Right cardiac atrium (tissue), 5 donors: ENCODE results near the gene DIO3. TPM values are rescaled to one million over a fixed set of nuclear protein-coding genes. Genes with fewer than 3 reads are reported as not detected.

ENCODE experiments used
- ATAC-seq, 2 donors: fragments of 200-7000 bp; cut with Tn5 transposase; one replicate each; pipeline versions ENCODE4 v1.8.0 to v1.9.1; 2020; ENCODE audit warnings: moderate library complexity in 2 of 2, mild to moderate bottlenecking in 1 of 2
- DNase-seq, 3 donors: peaks; one replicate each; pipeline ENCODE4 v3.0.0-alpha.2; 2020
- H3K27ac ChIP-seq: one replicate; pipeline ENCODE4 v1.5.1; 2013; ENCODE audit warnings: mild to moderate bottlenecking, low read length, control low read depth, moderate library complexity
- H3K27me3 ChIP-seq: one replicate; pipeline ENCODE4 v1.6.1; 2013; ENCODE audit not compliant: control insufficient read depth, insufficient read depth
- H3K4me1 ChIP-seq: one replicate; pipeline ENCODE4 v1.6.1; 2013; ENCODE audit warnings: low read length; ENCODE audit not compliant: control insufficient read depth, insufficient read depth
- H3K4me3 ChIP-seq: one replicate; pipeline ENCODE4 v1.5.1; 2013; ENCODE audit warnings: low read length, control low read depth
- H3K9me3 ChIP-seq: one replicate; pipeline ENCODE4 v1.6.1; 2013; ENCODE audit warnings: low read length; ENCODE audit not compliant: control insufficient read depth
- WGBS: extraction: QIAGEN DNeasy Blood & Tissue Kit; methylation state at CpG from one replicate; pipeline ENCODE4 v1.1.7; 2013; 5-methylcytosine and 5-hydroxymethylcytosine counted together
- intact Hi-C, 4 donors: fragments of 100-400 bp; cut with DNase I; formaldehyde crosslinking; loops; one replicate each; pipeline versions ENCODE4 v1.11.0 to v1.14.0; 2022 to 2023
- polyA plus RNA-seq: library from polyadenylated mRNA; stranded (reverse); fragments of 200-250 nt; gene quantifications from one replicate; pipeline ENCODE4 v1.2.3, GENCODE V29; 2013
- total RNA-seq, 4 donors: library from RNA; stranded (reverse); fragmentation: NEBNext Ultra II Directional; extraction: Animal tissue kit (Norgen Biotek cat#: 25700); gene quantifications; one replicate each; pipeline ENCODE4 v1.2.1, GENCODE V29; 2021
- donor health status: healthy with polysubstance abuse.
- donor health status: DM: no; HTN: yes; CAD: no.
- donor health status: DM: no; HTN: no; CAD: no.
- donor health status: DM: no; HTN: yes; CAD: no; lungs with severe emphysema.
- donor health status: DM: yes; HTN: yes; CAD: no.

DIO3 gene
- total and polyA plus RNA-seq, 5 donors = 0.17 to 0.34 TPM; not detected in 3

DNA sequence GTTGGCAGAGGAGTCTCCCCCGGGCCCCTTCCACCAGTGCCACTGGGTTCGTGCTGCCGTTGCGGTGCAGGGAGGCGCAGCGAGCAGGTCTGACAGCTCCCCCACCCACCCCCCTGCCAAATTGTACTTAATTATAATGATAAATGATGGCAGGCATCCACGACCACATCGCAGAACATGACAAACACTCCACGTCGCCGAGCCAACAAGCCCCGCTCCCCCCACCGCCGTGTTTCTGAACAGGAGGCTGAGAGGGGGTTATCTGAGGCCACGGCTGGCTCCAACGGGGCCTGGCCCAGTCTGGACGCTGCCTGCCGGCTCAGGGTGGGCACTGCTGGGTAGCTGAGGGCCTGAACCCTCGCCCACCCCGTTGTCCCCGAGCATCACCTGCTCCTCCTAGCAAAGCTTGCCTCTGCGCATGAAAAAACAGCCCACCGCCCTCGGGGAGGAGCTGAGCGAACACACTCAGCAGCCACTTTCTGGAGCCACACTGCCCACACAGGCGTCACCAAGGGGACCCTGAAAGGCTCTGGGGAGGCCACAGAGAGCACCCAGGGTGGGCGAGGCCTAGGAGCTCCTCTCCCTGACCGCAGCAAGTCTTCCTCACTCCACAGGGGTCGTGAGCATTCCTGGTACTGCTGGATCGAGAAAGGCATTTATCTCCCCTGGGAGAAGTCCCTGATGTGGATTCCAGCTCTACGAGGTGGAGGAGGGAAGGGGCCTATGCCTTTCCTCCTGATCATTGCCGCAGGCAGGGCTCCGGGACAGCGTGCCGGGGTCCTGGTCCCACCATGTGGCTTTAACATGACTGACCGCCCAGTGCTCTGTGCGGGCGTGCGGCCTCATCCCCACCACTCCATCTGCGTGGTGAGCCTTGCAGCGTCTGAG, 35.4 kb upstream of the DIO3 start:
- DNase-seq (peak in 1 of 3 donors; percentile 73), ATAC-seq (peak; percentile 23 to 39)
- Histone ChIP-seq H3K27ac (no peak overlapping the region), H3K9me3 (no peaks in the 10 kb centered on the region), H3K4me3 (no peak overlapping the region), H3K4me1 (no peaks in the 10 kb centered on the region), H3K27me3 (no peaks in the 10 kb centered on the region)
- intact Hi-C loops = no loop called here
- WGBS = 52% methylated on average over 41 of the region's 41 CpGs

GRCh38 chr14:101527987-101528386, 33.3 kb upstream of the DIO3 start:
- ATAC-seq (no peak), DNase-seq (peak in 1 of 3 donors; percentile 33)
- intact Hi-C loops = no loop called here
- Histone ChIP-seq H3K27me3 (no peaks in the 10 kb centered on the region), H3K27ac (no peak overlapping the region), H3K4me1 (no peaks in the 10 kb centered on the region), H3K9me3 (no peaks in the 10 kb centered on the region), H3K4me3 (no peak overlapping the region)
- WGBS = 89% methylated on average over 11 of the region's 11 CpGs

DNA sequence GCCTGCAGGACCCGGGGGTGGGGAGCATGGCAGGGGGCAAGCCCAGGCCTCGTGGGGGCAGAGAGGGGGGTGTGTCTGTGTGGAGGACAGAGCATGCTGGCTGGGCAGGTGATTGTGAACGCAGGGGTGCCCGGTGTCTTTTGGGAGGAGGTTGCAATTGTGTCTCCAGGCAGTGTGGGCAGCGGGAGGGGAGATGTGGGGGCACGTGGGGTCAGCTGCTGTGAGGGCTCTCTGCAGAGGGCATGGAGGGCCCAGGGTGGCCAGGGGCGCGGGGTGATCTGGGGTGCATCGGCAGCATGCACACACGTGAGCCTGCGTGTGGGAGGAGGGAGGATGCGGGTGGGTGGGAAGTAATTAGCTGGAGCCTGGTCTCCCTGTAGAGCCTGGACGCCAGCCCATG, 32.2 kb upstream of the DIO3 start:
- H3K4me3 ChIP-seq = no peak overlapping the region
- WGBS = 57% methylated on average over 13 of the region's 13 CpGs
- intact Hi-C loops = no loop called here
- DNase-seq = no peak
- no peaks in the 10 kb centered on the region for H3K27me3 ChIP-seq
- no peaks in the 10 kb centered on the region for H3K4me1 ChIP-seq
- no peak for ATAC-seq
- no peaks in the 10 kb centered on the region for H3K9me3 ChIP-seq
- H3K27ac ChIP-seq = no peak overlapping the region

- Histone ChIP-seq H3K4me3 (no peak overlapping the region), H3K27ac (no peak overlapping the region), H3K4me1 (no peaks in the 10 kb centered on the region), H3K27me3 (no peaks in the 10 kb centered on the region), H3K9me3 (no peaks in the 10 kb centered on the region)
- ATAC-seq = no peak
- 84% methylated on average over 4 of the region's 4 CpGs for WGBS
- intact Hi-C loops = no loop called here
- DNase-seq = peak in 1 of 3 donors; percentile 23
Measured at GRCh38 chr14:101534198-101534597, 27.1 kb upstream of the DIO3 start.

DNA sequence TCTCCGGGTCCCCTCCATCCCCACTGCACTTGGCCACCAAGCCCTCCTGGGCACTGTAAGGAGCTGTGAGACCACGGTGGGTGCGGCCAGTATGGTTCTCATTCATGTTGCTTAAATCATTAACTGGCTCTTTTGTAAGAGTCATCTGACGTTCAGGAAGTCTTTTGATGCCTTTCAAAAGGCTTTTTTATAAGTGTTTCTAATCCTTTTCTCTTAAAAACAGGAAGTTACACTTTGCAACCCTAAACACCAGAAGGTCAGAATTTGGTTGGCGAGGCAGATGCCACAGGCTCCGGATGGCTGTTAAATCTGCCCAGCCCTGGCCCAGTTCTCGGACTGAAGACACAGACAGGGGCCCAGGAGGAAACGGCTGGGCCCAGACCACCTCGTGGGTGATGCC, 26.1 kb upstream of the DIO3 start:
- DNase-seq (no peak), ATAC-seq (no peak)
- intact Hi-C loops = no loop called here
- Histone ChIP-seq H3K4me1 (no peaks in the 10 kb centered on the region), H3K9me3 (no peaks in the 10 kb centered on the region), H3K27ac (no peak overlapping the region), H3K27me3 (no peaks in the 10 kb centered on the region), H3K4me3 (no peak overlapping the region)
- 66% methylated on average over 9 of the region's 9 CpGs for WGBS

- H3K27ac ChIP-seq = no peak overlapping the region
- H3K27me3 ChIP-seq = no peaks in the 10 kb centered on the region
- no peaks in the 10 kb centered on the region for H3K9me3 ChIP-seq
- DNase-seq (no peak), ATAC-seq (no peak)
- no peaks in the 10 kb centered on the region for H3K4me1 ChIP-seq
- intact Hi-C loops = no loop called here
- no peak overlapping the region for H3K4me3 ChIP-seq
- 79% methylated on average over 8 of the region's 8 CpGs for WGBS
Measured at GRCh38 chr14:101535701-101536207, 25.5 kb upstream of the DIO3 start.

GRCh38 chr14:101537286-101537685, 24.0 kb upstream of the DIO3 start:
- Histone ChIP-seq H3K4me3 (no peak overlapping the region), H3K9me3 (no peaks in the 10 kb centered on the region), H3K4me1 (no peaks in the 10 kb centered on the region), H3K27ac (no peak overlapping the region), H3K27me3 (no peaks in the 10 kb centered on the region)
- intact Hi-C loops = no loop called here
- ATAC-seq (no peak), DNase-seq (no peak)
- WGBS = 87% methylated on average over 7 of the region's 7 CpGs

DNA sequence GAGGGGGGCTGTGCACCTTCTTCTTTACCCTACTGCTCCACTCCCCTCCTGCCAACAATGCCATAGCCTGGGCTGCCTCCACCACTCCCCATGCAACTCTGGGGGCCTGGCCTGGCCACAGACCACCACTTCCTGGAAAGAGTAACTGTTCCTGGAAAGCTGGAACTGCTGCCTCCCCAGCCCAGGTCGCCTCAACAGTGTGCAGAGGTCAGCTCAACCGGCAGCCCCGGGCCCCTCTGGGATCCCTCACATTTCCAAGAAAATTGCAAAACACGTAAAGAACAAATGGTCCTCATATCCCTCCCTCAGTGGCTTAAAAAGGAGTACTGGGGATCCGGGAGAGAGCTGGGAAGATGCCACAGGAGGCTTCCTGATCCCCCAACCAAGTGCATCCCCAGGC, 22.4 kb upstream of the DIO3 start:
- DNase-seq = no peak
- Histone ChIP-seq H3K27ac (no peak overlapping the region), H3K27me3 (no peaks in the 10 kb centered on the region), H3K9me3 (no peaks in the 10 kb centered on the region), H3K4me3 (no peak overlapping the region), H3K4me1 (no peaks in the 10 kb centered on the region)
- no peak for ATAC-seq
- WGBS = 26% methylated on average over 5 of the region's 5 CpGs
- intact Hi-C loops = no loop called here

DNA sequence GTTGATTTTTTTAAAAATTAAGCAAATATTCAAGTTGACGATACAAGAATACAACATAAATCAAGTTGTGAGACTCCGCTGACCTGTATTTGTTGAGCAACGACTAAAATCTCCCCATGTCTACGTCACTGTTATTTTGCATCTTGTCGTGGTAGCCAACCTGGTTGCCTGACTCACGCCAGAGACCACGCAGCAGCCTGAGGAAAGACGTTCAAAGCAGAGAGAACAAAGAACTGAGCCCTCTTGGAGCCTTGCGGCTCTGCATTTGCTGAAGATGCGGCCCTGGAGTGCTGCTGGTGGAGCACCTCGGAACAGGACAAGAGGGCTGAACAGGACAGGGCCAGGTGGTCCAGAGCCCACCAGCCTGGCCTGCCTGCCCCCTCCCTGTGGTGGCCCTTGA, 21.4 kb upstream of the DIO3 start:
- ATAC-seq (no peak), DNase-seq (peak in 1 of 3 donors; percentile 26)
- H3K4me1 ChIP-seq = no peaks in the 10 kb centered on the region
- H3K4me3 ChIP-seq = no peak overlapping the region
- no peaks in the 10 kb centered on the region for H3K9me3 ChIP-seq
- WGBS = 84% methylated on average over 11 of the region's 11 CpGs
- intact Hi-C loops = no loop called here
- no peak overlapping the region for H3K27ac ChIP-seq
- no peaks in the 10 kb centered on the region for H3K27me3 ChIP-seq

- Histone ChIP-seq H3K27ac (no peak overlapping the region), H3K4me1 (no peaks in the 10 kb centered on the region), H3K9me3 (no peaks in the 10 kb centered on the region), H3K27me3 (no peaks in the 10 kb centered on the region), H3K4me3 (no peak overlapping the region)
- WGBS = 86% methylated on average over 22 of the region's 22 CpGs
- peak in 1 of 3 donors; percentile 30 for DNase-seq
- intact Hi-C loops = no loop called here
- ATAC-seq = no peak
Measured at GRCh38 chr14:101540481-101541462, 20.5 kb upstream of the DIO3 start.

DNA sequence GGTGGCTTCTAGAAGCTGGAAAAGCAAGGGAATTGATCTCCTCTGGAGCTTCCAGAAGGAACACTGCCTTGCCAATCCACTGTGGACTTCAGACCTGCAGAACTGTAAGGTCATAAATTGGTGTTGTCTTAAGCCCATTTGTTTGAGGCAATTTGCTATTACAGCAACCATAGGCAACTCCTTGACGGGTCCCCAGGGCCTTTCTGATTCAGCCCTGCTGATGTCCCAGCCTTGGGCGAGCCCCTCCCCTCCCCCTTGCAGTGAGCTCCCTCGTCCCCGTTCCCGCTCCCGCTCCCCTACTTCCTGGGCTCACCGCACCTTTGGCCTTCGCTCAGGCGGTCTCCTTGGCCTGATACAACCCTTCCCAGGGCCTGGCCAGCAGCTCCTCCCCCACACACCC, 18.9 kb upstream of the DIO3 start:
- intact Hi-C loops = no loop called here
- 76% methylated on average over 9 of the region's 9 CpGs for WGBS
- H3K27me3 ChIP-seq = no peaks in the 10 kb centered on the region
- H3K27ac ChIP-seq = no peak overlapping the region
- ATAC-seq = no peak
- H3K9me3 ChIP-seq = no peaks in the 10 kb centered on the region
- no peaks in the 10 kb centered on the region for H3K4me1 ChIP-seq
- H3K4me3 ChIP-seq = no peak overlapping the region
- DNase-seq = no peak
